Kidney (tissue), 14 donors: ENCODE results near the gene P2RY1. TPM values are rescaled to one million over a fixed set of nuclear protein-coding genes. Genes with fewer than 3 reads are reported as not detected.
"Not testable (repeated sequence)": the region's sequence is repeated elsewhere in the genome, so short reads cannot be mapped to it uniquely, and the experiment has no call there.

Source experiments
- DNase-seq, 5 donors: peaks; one replicate each; pipeline ENCODE4 v3.0.0-alpha.2; 2013 to 2020
- FAIRE-seq: peaks from 2 replicates; lab custom pipeline; 2012; peaks lifted over from hg19 to GRCh38; lab: Jason Lieb, UNC
- H3K27ac ChIP-seq, 2 donors: one replicate each; pipeline ENCODE4 v1.7.0; 2013; ENCODE audit warnings: low read depth in 2 of 2, low read length in 2 of 2, inconsistent platforms in 1 of 2
- H3K27me3 ChIP-seq: one replicate; pipeline ENCODE4 v1.7.1; 2013; ENCODE audit warnings: low read length, inconsistent platforms; ENCODE audit not compliant: control insufficient read depth, insufficient read depth
- H3K36me3 ChIP-seq, 3 donors: one replicate each; pipeline versions ENCODE4 v1.7.0 to v1.7.1; 2013; ENCODE audit warnings: low read length in 3 of 3, control low read depth in 1 of 3, inconsistent platforms in 1 of 3; ENCODE audit not compliant: insufficient read depth in 3 of 3, control insufficient read depth in 2 of 3
- H3K4me1 ChIP-seq, 3 donors: one replicate each; pipeline versions ENCODE4 v1.7.0 to v1.7.1; 2013; ENCODE audit warnings: low read length in 3 of 3, inconsistent platforms in 1 of 3, low read depth in 1 of 3; ENCODE audit not compliant: control insufficient read depth in 2 of 3, insufficient read depth in 2 of 3
- H3K4me3 ChIP-seq, 3 donors: one replicate each; pipeline versions ENCODE4 v1.7.0 to v1.8.1; 2013; ENCODE audit warnings: low read length in 3 of 3, control low read depth in 1 of 3, inconsistent platforms in 1 of 3
- H3K9ac ChIP-seq, 3 donors: one replicate each; pipeline versions ENCODE4 v1.7.0 to v1.7.1; 2013; ENCODE audit warnings: low read length in 3 of 3, control low read depth in 1 of 3, inconsistent platforms in 1 of 3
- H3K9me3 ChIP-seq, 3 donors: one replicate each; pipeline versions ENCODE4 v1.7.0 to v1.7.1; 2013; ENCODE audit warnings: low read length in 3 of 3, control low read depth in 1 of 3, inconsistent platforms in 1 of 3; ENCODE audit not compliant: control insufficient read depth in 2 of 3, insufficient read depth in 1 of 3
- intact Hi-C: fragments of 100-400 bp; cut with DNase I; formaldehyde crosslinking; loops from one replicate; pipeline ENCODE4 v1.11.1; 2022
- polyA plus RNA-seq: library from polyadenylated mRNA; stranded (reverse); fragments of 350-450 nt; fragmentation: Illumina TruSeq; extraction: RNeasy Lipid Tissue Mini Kit (QIAGEN cat#74804); gene quantifications from one replicate; pipeline ENCODE4 v1.2.3, GENCODE V29; 2014; ENCODE audit warnings: low read depth, low replicate concordance; ENCODE audit not compliant: insufficient read depth
- total RNA-seq: library from RNA; stranded (reverse); fragmentation: NEBNext Ultra II Directional; extraction: Animal tissue kit (Norgen Biotek cat#: 25700); gene quantifications from one replicate; pipeline ENCODE4 v1.2.1, GENCODE V29; 2021
- TF ChIP-seq, protein P1 (sequence below): IDR thresholded peaks from 3 replicates; pipeline ENCODE4 v1.5.1; 2012; ENCODE audit warnings: mild to moderate bottlenecking, moderate library complexity, borderline replicate concordance; ENCODE audit not compliant: insufficient read depth; ENCODE audit errors: extremely low read depth
- donor health status: control.
- donor health status: control.
- donor health status: control.
- donor health status: control.
- donor health status: control.
- donor health status: DM: yes; HTN: yes; CAD: no.
- donor health status: Normal renal cell carcinoma (clear cell type).

Gene P2RY1
- total and polyA plus RNA-seq, 2 donors from 2014 or later = 0.41 to 2.2 TPM

DNA sequence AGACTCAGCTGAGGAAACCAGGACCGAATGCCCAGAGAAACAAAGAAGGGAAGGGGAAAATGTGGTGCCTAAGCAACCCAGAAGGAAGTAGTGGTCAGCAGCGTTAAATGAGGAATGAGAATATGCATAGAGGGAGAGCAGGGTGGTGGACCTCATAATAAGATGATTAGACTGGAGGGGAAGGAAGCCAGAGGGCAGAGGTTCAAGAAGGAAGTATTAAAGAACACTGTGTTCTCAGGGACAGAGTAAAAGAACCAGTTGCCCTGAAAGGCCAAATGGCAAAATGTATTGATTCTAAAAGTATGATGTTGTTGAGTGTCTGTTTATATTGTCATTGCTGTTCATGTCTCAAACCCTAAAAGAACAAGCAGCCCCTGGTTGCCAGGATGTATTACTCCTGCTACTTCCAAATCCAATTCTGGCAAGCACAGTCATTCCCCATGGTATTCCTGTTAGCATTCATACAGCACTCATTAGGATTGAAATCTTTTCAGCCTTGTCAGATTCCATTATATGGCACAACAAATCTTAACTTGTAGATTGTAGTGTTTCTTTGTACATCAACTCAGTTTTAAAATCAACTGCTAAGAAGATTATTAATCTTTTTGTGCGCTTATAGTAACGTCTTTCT lies 23.4 kb downstream of the P2RY1 start:
- Histone ChIP-seq H3K27ac (no peak overlapping the region), H3K4me1 (no peaks in the 10 kb centered on the region), H3K27me3 (no peaks in the 10 kb centered on the region), H3K36me3 (no peaks in the 10 kb centered on the region), H3K9me3 (no peaks in the 10 kb centered on the region), H3K4me3 (no peak overlapping the region), H3K9ac (no peak overlapping the region)
- FAIRE-seq (no peak), DNase-seq (no peak)
- TF ChIP-seq, protein P1, sequence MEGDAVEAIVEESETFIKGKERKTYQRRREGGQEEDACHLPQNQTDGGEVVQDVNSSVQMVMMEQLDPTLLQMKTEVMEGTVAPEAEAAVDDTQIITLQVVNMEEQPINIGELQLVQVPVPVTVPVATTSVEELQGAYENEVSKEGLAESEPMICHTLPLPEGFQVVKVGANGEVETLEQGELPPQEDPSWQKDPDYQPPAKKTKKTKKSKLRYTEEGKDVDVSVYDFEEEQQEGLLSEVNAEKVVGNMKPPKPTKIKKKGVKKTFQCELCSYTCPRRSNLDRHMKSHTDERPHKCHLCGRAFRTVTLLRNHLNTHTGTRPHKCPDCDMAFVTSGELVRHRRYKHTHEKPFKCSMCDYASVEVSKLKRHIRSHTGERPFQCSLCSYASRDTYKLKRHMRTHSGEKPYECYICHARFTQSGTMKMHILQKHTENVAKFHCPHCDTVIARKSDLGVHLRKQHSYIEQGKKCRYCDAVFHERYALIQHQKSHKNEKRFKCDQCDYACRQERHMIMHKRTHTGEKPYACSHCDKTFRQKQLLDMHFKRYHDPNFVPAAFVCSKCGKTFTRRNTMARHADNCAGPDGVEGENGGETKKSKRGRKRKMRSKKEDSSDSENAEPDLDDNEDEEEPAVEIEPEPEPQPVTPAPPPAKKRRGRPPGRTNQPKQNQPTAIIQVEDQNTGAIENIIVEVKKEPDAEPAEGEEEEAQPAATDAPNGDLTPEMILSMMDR = no peak
- intact Hi-C loops = no loop called here

DNA sequence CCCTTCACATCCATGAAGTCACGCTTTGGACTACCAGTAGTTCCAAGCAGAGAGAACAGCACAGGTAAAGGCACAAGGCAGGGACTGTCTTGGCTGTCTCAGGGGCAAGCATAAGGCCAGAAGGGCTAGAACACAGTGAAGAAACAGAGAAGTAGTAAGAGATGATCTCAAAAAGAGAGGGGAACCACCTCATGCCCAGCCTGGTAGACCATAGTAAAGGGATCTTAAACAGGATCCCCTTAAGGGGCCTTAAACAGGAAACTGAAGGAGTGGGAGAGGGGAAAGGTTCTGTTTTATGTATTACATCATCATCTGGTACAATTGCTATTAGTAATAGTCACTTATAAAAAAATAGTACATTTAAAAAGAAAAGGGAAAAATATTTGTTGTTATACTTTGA lies 25.8 kb downstream of the P2RY1 start:
- no peaks in the 10 kb centered on the region for H3K4me1 ChIP-seq
- H3K36me3 ChIP-seq = no peaks in the 10 kb centered on the region
- H3K27me3 ChIP-seq = no peaks in the 10 kb centered on the region
- no peak overlapping the region for H3K27ac ChIP-seq
- TF ChIP-seq, protein P1 = no peak
- FAIRE-seq (no peak), DNase-seq (no peak)
- no peaks in the 10 kb centered on the region for H3K9me3 ChIP-seq
- no peak overlapping the region for H3K9ac ChIP-seq
- H3K4me3 ChIP-seq = no peak overlapping the region
- intact Hi-C loops = no loop called here

DNA sequence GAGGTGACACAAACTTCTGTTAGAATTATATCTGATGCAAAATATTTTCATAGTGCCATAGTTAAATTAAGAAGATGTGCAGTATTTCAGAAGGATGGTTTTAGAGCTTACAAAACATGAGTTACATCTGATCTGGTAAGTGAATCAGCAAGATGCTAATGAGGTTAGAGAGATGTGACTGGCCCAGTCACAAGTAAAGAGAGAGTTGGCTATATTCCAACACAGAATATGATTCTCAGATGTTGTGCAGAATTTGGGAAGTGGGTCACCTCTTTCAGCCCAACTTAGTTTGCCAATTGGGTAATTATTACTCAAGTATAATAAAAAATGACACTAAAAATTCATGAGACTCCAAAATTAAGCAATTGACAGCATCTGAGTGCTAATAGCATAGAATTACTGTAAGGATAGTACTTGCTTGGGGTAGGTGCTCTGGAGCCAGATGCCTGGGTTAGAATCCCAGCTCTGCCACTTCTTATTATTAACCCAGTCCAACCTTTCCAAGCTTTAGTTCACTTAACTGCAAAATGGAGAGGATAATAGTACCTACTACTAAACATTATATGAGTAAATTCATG lies 30.8 kb downstream of the P2RY1 start:
- H3K4me1 ChIP-seq = no peaks in the 10 kb centered on the region
- DNase-seq (no peak), FAIRE-seq (no peak)
- H3K9me3 ChIP-seq = no peaks in the 10 kb centered on the region
- no peak overlapping the region for H3K27ac ChIP-seq
- no peak overlapping the region for H3K4me3 ChIP-seq
- H3K9ac ChIP-seq = no peak overlapping the region
- no peaks in the 10 kb centered on the region for H3K27me3 ChIP-seq
- H3K36me3 ChIP-seq = no peaks in the 10 kb centered on the region
- TF ChIP-seq, protein P1 = no peak
- intact Hi-C loops = no loop called here

DNA sequence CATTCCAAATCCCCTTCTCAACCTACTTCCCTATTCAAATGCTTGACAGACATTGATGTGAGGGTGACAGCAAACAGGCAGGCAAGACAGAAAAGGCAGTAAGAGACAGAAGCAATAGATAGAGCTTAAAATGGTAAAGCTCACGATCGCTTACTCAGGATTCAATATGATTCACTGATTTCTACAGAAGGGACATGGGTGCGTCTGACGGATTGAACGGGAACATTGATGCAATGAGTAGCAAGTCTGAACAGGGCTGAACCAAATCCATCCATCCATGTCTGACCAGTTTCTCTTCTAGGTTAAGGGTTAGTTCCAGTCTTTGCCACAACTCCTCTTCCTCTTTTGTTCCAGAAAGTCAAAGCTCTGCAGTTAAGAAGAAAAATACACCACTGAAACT lies 35.1 kb downstream of the P2RY1 start:
- H3K36me3 ChIP-seq = no peaks in the 10 kb centered on the region
- H3K4me1 ChIP-seq = no peaks in the 10 kb centered on the region
- no peak overlapping the region for H3K9ac ChIP-seq
- no peak for FAIRE-seq
- H3K4me3 ChIP-seq = no peak overlapping the region
- DNase-seq = no peak
- intact Hi-C loops = no loop called here
- H3K9me3 ChIP-seq = no peaks in the 10 kb centered on the region
- no peaks in the 10 kb centered on the region for H3K27me3 ChIP-seq
- no peak overlapping the region for H3K27ac ChIP-seq
- TF ChIP-seq, protein P1 = no peak

DNA sequence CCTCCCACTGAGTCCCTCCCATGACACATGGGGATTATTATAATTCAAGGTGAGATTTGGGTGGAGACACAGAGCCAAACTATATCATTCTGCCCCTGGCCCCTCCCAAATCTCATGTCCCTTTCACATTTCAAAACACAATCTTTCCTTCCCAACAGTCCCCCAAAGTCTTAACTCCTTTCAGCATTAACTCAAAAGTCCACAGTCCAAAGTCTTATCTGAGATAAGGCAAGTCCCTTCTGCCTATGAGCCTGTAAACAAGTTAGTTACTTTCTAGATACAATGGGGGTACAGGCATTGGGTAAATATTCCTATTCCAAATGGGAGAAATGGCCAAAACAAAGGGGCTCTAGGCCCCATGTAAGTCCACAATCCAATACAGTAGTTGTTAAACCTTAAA lies 38.4 kb downstream of the P2RY1 start:
- H3K27me3 ChIP-seq, H3K27ac ChIP-seq, FAIRE-seq, H3K4me1 ChIP-seq, DNase-seq, H3K9me3 ChIP-seq, H3K9ac ChIP-seq, intact Hi-C loops, H3K4me3 ChIP-seq, H3K36me3 ChIP-seq: not testable (repeated sequence)
